HG02763 (cell line): Measurements from ENCODE around the gene ANO8.

Experiments
- ATAC-seq: cut with Tn5 transposase; IDR thresholded peaks from one replicate; pipeline ENCODE4 v1.9.1; 2021; ENCODE audit warnings: mild to moderate bottlenecking, moderate library complexity; ENCODE audit not compliant: unreplicated experiment

The ANO8 gene

GRCh38 chr19:17328517-17329365 lies 5.9 kb downstream of the ANO8 start:
- ATAC-seq = no peak

- no peak for ATAC-seq
These were observed 6.8 kb downstream of the ANO8 start for GRCh38 chr19:17327654-17328516.

GRCh38 chr19:17327068-17327653 lies 7.5 kb downstream of the ANO8 start:
- ATAC-seq = no peak

GRCh38 chr19:17326595-17326966 lies 8.1 kb downstream of the ANO8 start:
- no peak for ATAC-seq

GRCh38 chr19:17325881-17326594 lies 8.6 kb downstream of the ANO8 start:
- ATAC-seq = no peak

- no peak for ATAC-seq
These were observed 9.5 kb downstream of the ANO8 start for GRCh38 chr19:17325133-17325532.

GRCh38 chr19:17324357-17325114 lies 10.1 kb downstream of the ANO8 start:
- ATAC-seq = no peak

GRCh38 chr19:17323964-17324332 lies 10.7 kb downstream of the ANO8 start:
- no peak for ATAC-seq

GRCh38 chr19:17323300-17323963 lies 11.2 kb downstream of the ANO8 start:
- ATAC-seq = no peak

GRCh38 chr19:17322854-17323253 lies 11.8 kb downstream of the ANO8 start:
- no peak for ATAC-seq

- no peak for ATAC-seq
These were observed 12.8 kb downstream of the ANO8 start for GRCh38 chr19:17321655-17322489.

GRCh38 chr19:17320435-17320834 lies 14.2 kb downstream of the ANO8 start:
- ATAC-seq = no peak

GRCh38 chr19:17319473-17320238 lies 15.0 kb downstream of the ANO8 start:
- no peak for ATAC-seq

GRCh38 chr19:17318966-17319365 lies 15.7 kb downstream of the ANO8 start:
- no peak for ATAC-seq

GRCh38 chr19:17314007-17314593 lies 20.6 kb downstream of the ANO8 start:
- no peak for ATAC-seq

GRCh38 chr19:17312189-17313113 lies 22.2 kb downstream of the ANO8 start:
- no peak for ATAC-seq
